ENCODE results near the gene ALG8.
A peak's percentile ranks its signal among the peaks of the same experiment; 100 is the strongest.
"Not testable (repeated sequence)": the region's sequence is repeated elsewhere in the genome, so short reads cannot be mapped to it uniquely, and the experiment has no call there.

Gene ALG8

GRCh38 chr11:78139422-78140391 lies at the start of gene ALG8:
Gene ALG8 (minus strand): TSS chr11:78139626. CDS start chr11:78139588, 38 bp downstream.
- DNase-seq (ENCODE audit: extremely low read depth in 1 of 2, low read depth in 1 of 2): peak; percentile 94 to 95

GRCh38 chr11:78188286-78189173 lies 49.1 kb upstream of the ALG8 start, which contains the start of the genes KCTD21 and USP35:
Gene KCTD21 (minus strand): TSS chr11:78188626. CDS start chr11:78174554, 14,072 bp downstream.
Gene USP35 (plus strand): TSS chr11:78188919. CDS start chr11:78196246, 7,327 bp downstream.
- DNase-seq (ENCODE audit: extremely low read depth in 1 of 2, low read depth in 1 of 2): peak; percentile 85 to 91

DNA sequence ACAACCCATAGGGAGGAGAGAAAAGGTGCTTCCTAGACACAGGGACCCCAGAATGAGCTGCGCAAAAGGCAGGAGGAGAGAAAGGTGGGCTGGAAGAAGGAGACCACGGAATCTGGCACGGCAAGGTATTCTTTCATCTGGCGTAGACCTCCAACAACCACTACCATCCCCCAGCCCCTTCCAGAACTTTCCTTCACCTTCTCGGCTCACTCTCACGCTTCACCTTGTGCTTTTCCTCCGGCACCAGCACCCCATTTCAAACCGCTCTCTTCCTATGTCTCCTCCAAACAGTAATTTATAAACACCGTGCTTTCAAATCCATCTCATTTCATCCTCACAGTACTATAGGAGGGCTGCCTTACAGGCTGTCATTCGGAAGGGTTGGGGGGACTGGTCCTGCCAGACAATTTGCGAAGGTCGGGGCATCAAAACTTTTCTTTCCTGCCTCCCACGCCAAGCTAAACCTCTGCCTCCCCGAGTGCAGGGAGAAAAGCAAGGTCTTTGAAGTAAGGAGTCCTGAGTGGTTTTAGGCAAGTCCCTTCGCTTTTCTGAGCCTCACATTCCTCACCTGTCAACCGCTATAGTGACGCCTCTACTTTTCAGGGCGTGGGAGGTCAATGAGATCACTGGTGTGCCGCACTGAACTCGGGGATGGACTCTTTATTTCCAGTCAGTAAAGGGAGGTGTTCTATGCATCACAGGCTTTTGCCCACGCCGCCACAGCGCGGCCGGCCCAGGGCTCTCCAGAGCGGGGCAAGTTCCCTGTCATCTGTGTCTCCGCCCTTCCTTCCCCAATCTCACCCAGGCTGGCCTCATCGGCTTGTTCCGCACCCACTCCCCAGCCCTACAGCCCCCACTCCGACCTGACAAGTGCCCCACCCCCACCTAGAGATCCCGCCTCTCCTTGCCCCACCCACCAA lies 48.2 kb upstream of the ALG8 start:
- peak; percentile 59 to 82 for DNase-seq (ENCODE audit: extremely low read depth in 1 of 2, low read depth in 1 of 2)

DNA sequence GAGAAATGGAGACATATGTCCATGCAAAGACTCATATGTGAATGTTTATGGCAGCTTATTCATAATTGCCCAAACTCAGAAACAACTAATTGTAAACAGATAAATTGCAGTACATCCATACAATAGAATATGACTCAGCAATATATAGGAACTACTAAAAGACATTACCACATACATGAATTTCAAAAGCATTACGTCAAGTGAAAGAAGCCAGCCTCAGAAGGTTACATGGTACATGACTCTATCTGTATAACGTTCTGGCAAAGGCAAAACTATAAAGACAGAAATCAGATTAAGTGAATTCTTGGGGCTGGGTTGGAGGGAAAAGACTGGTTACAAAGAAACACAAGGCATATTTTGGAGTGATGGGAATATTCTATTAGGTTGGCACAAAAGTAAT lies 41.8 kb upstream of the ALG8 start:
- no peak for DNase-seq (ENCODE audit: extremely low read depth in 1 of 2, low read depth in 1 of 2)

DNA sequence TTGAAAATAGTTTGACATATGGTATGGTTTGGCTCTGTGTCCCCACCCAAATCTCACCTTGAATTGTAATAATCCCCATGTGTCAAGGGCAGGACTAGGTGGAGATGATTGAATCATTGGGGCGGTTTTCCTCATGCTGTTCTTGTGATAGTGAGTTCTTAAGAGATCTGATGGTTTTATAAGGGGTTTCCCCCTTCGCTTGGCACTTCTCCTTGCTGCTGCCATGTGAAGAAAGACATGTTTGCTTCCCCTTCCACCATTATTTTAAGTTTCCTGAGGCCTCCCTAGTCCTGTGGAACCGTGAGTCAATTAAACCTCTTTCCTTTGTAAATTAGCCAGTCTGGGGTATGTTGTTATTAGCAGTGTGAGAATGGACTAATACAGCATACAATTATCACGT lies 41.3 kb upstream of the ALG8 start:
- no peak for DNase-seq (ENCODE audit: extremely low read depth in 1 of 2, low read depth in 1 of 2)

- no peak for DNase-seq (ENCODE audit: extremely low read depth in 1 of 2, low read depth in 1 of 2)
These were observed 40.1 kb upstream of the ALG8 start for GRCh38 chr11:78179459-78180071.

- no peak for DNase-seq (ENCODE audit: extremely low read depth in 1 of 2, low read depth in 1 of 2)
These were observed 37.8 kb upstream of the ALG8 start for GRCh38 chr11:78177216-78177615.

DNA sequence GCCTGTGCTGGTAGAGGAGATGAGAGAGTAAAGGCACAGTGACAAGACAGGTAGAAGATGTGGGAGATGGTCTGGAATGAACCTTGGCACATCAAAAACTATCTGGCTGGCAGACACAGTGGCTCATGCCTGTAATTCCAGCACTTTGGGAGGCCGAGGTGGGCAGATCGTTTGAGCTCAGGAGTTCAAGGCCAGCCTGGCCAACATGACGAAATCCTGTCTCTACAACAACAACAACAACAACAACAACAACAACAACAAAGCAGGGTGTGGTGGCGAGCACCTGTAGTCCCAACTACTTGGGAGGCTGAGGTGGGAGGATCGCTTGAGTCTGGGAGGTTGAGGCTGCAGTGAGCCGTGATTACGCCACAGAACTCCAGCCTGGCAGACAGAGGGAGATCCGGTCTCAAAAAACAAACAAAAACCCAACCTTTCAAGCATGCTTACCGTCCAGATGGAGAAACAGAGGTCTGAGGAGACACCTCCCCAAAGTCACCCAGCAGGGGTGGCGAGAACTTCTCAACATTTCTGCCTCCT lies 37.2 kb upstream of the ALG8 start:
- DNase-seq (ENCODE audit: extremely low read depth in 1 of 2, low read depth in 1 of 2): no peak

GRCh38 chr11:78175862-78176261 lies 36.4 kb upstream of the ALG8 start:
- not testable (repeated sequence) for DNase-seq (ENCODE audit: extremely low read depth in 1 of 2, low read depth in 1 of 2)

GRCh38 chr11:78171951-78172350 lies 32.5 kb upstream of the ALG8 start:
- no peak for DNase-seq (ENCODE audit: extremely low read depth in 1 of 2, low read depth in 1 of 2)

- no peak for DNase-seq (ENCODE audit: extremely low read depth in 1 of 2, low read depth in 1 of 2)
These were observed 31.6 kb upstream of the ALG8 start for GRCh38 chr11:78170874-78171549.

DNA sequence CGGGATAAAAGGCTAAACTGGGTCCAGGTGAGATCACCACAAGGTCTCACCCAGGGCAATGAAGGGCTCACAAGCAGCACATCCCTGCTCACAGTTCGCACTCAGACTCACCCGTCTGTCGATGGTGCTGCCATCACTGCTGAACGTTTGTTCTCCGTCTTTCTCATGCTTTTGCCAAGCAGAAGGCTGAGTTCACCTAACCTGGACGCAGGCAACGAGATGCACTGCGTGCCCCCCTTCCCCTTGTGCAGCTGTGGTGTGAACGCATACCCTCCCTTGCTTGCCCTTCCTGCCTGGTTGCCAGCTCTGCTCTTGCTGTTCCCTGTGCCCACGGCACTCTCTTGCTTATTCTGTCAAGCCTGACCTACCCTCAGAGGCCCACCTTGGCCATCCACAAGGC lies 31.0 kb upstream of the ALG8 start:
- no peak for DNase-seq (ENCODE audit: extremely low read depth in 1 of 2, low read depth in 1 of 2)

DNA sequence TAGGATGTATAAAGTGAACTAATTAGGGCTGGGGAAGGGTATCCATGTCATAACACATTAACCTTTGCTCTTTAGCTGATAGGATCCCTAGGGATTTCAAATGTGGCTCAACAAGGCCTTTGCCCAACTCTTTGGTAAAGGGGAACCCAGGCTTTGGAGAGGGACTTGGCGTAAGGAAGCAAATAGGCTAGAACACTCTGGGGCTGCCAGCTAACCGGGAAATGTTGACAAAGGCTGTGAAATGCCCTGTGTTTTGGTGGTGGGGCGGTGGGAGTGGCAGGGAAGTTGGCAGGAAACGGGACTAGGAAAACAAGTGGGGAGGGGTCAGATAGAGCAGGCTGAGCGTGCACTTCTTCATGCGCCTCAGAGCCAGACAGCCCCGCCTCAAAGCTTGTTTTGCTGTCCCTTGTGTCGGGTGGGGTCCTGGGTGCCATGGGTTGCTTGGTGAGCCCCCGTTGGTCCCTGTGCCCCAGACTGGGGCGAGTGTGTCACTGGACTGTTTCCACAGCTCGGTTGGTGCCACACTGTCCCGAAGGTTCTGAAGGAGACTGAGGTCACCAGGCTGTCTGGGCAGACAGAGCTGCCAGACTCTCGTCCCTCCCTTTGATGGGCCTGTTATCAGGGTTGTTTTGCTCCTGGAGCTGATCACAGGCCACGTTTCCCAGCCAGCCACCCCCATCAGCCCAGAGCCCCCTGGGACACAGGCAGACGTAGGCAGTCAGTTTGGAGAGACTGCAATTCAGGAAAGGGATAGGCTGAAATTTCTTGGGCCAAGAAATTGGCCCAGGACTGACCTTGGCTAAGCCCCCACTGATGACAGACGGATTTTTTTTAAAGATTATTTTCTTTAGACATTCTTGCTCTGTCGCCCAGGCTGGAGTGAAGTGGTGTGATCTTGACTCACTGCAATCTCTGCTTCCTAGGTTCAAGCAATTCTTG lies 29.4 kb upstream of the ALG8 start:
- no peak for DNase-seq (ENCODE audit: extremely low read depth in 1 of 2, low read depth in 1 of 2)

GRCh38 chr11:78166855-78167469 lies 27.5 kb upstream of the ALG8 start:
- no peak for DNase-seq (ENCODE audit: extremely low read depth in 1 of 2, low read depth in 1 of 2)

GRCh38 chr11:78164471-78164870 lies 25.0 kb upstream of the ALG8 start:
- no peak for DNase-seq (ENCODE audit: extremely low read depth in 1 of 2, low read depth in 1 of 2)

DNA sequence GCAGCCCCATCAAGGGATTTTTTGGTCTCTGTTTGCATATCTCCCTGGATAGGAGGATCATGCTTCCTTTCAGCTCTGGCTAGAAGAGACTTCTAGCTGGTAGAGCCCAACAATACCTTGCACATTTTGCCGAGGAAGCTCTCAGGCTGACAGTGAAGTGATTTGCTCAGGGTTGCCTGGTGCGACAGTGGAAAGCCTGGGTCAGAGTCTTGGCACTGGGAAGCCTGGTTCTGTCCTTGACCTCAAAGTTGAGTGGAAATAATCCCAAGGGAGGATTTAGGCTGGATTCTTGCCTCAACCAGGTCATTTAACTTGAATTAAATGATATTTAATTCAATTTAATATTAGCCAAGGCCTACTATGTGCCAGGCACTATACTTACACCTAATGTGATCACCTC lies 24.4 kb upstream of the ALG8 start:
- DNase-seq (ENCODE audit: extremely low read depth in 1 of 2, low read depth in 1 of 2): no peak

DNA sequence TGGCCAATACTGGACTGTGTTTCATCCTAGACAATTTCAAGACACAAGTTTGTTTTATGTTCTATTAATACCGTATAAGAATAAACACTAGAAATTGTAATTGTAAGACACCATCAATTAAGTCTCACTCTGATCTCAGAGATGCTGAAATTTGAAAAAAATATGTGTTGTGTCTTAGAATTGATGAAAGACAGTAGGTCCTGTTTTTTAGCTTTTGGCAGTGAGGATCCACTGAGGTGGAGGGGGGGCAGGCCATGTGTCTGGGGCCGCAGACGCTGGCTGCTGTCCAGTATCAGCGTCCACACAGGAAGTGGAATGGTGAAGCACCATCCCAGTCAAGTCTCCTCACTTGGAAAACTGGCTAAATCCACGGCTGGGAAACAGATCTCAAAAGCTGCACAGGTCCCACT lies 22.5 kb upstream of the ALG8 start:
- no peak for DNase-seq (ENCODE audit: extremely low read depth in 1 of 2, low read depth in 1 of 2)

All from stimulated activated CD8-positive, alpha-beta memory T cell treated with anti-CD3 and anti-CD28 coated beads, Interleukin-7, amount 100 ng/mL, for 48 hours (primary cell).